Fibroblast of skin of scalp (primary cell): ENCODE measurements around the gene KLHL9. TPM values are rescaled to one million over a fixed set of nuclear protein-coding genes. Genes with fewer than 3 reads are reported as not detected.
A peak's percentile ranks its signal among the peaks of the same experiment; 100 is the strongest.
"Not testable (repeated sequence)": the region's sequence is repeated elsewhere in the genome, so short reads cannot be mapped to it uniquely, and the experiment has no call there.

Experiments
- DNase-seq: peaks from one replicate; pipeline ENCODE4 v3.0.0-alpha.2; 2013
- polyA plus RNA-seq, 2 experiments: library from polyadenylated mRNA; unstranded; fragments of 120-200 nt; gene quantifications; one replicate each; pipeline ENCODE4 v1.2.1, GENCODE V29; 2013; ENCODE audit not compliant: insufficient read length in 2 of 2

Gene KLHL9
- 25.5 TPM for polyA plus RNA-seq (2013, experiment 1 of 2; ENCODE audit: insufficient read length)
- polyA plus RNA-seq (2013, experiment 2 of 2; ENCODE audit: insufficient read length), result 27.7 TPM

- peak; percentile 95 for DNase-seq
Measured at GRCh38 chr9:21334701-21335632, at the start of gene KLHL9. TSS of gene KLHL9 (minus strand) at chr9:21335404. CDS start at chr9:21334859, 545 bp downstream.

- no peak for DNase-seq
Measured at GRCh38 chr9:21383627-21384026, 48.4 kb upstream of the KLHL9 start.

- no peak for DNase-seq
Measured at GRCh38 chr9:21381448-21382339, 46.5 kb upstream of the KLHL9 start.

GRCh38 chr9:21371467-21371866 lies 36.3 kb upstream of the KLHL9 start:
- DNase-seq, result not testable (repeated sequence)

GRCh38 chr9:21367957-21368356 lies 32.8 kb upstream of the KLHL9 start, which contains the start of gene IFNA13:
TSS of gene IFNA13 (minus strand) at chr9:21368057. CDS start at chr9:21368010, 47 bp downstream.
- no peak for DNase-seq

- DNase-seq, result not testable (repeated sequence)
Measured at GRCh38 chr9:21367169-21367568, 32.0 kb upstream of the KLHL9 start.

- no peak for DNase-seq
Measured at GRCh38 chr9:21362287-21362686, 27.1 kb upstream of the KLHL9 start.

GRCh38 chr9:21357479-21358460 lies 22.6 kb upstream of the KLHL9 start:
- DNase-seq, result peak; percentile 5

- DNase-seq, result no peak
Measured at GRCh38 chr9:21350787-21351186, 15.6 kb upstream of the KLHL9 start, which contains the start of gene IFNA6. TSS of gene IFNA6 (minus strand) at chr9:21350887. CDS start at chr9:21350887, 0 bp downstream.

GRCh38 chr9:21348430-21348970 lies 13.3 kb upstream of the KLHL9 start:
- DNase-seq, result no peak

- no peak for DNase-seq
Measured at GRCh38 chr9:21340735-21341134, 5.5 kb upstream of the KLHL9 start.

- no peak for DNase-seq
Measured at GRCh38 chr9:21336457-21336856, 1.3 kb upstream of the KLHL9 start.

GRCh38 chr9:21333226-21333625 lies 2.0 kb downstream of the KLHL9 start:
- no peak for DNase-seq

GRCh38 chr9:21331676-21332402 lies 3.4 kb downstream of the KLHL9 start:
- DNase-seq, result no peak

GRCh38 chr9:21326526-21327139 lies 8.6 kb downstream of the KLHL9 start:
- peak; percentile 36 for DNase-seq

- no peak for DNase-seq
Measured at GRCh38 chr9:21324047-21324446, 11.2 kb downstream of the KLHL9 start.

- DNase-seq, result no peak
Measured at GRCh38 chr9:21322911-21323461, 12.2 kb downstream of the KLHL9 start.

- DNase-seq, result no peak
Measured at GRCh38 chr9:21320465-21320864, 14.7 kb downstream of the KLHL9 start.
